CD4-positive, alpha-beta memory T cell (primary cell): ENCODE measurements around the gene TMEM239. TPM values are rescaled to one million over a fixed set of nuclear protein-coding genes. Genes with fewer than 3 reads are reported as not detected.

Experiments
- CTCF ChIA-PET: fragments of 350-600 bp; sonication (Branson Sonifier 250); formaldehyde crosslinking; loops from one replicate; lab custom pipeline; 2021; ENCODE audit warnings: inconsistent platforms; ENCODE audit not compliant: partially characterized antibody; lab: Charles Lee
- POLR2A ChIA-PET: fragments of 350-600 bp; sonication (Branson Sonifier 250); formaldehyde crosslinking; loops from one replicate; lab custom pipeline; 2021; ENCODE audit not compliant: partially characterized antibody; lab: Charles Lee
- DNase-seq, 5 donors: peaks; one replicate each; pipeline versions ENCODE4 v3.0.0 to v3.0.0-alpha.2; 2020 to 2022; ENCODE audit warnings: mixed read lengths in 1 of 5
- H3K27ac ChIP-seq: one replicate; pipeline ENCODE4 v1.7.0; 2013; ENCODE audit warnings: low read depth, low read length
- H3K27me3 ChIP-seq: 2 replicates; pipeline ENCODE4 v1.7.0; 2013; ENCODE audit warnings: mild to moderate bottlenecking, low read length, moderate library complexity; ENCODE audit not compliant: insufficient read depth
- H3K36me3 ChIP-seq: 2 replicates; pipeline ENCODE4 v1.7.0; 2013; ENCODE audit warnings: mild to moderate bottlenecking, low read length, moderate library complexity; ENCODE audit not compliant: insufficient read depth
- H3K4me1 ChIP-seq: 2 replicates; pipeline ENCODE4 v1.7.0; 2013; ENCODE audit warnings: mild to moderate bottlenecking, low read length, moderate library complexity; ENCODE audit not compliant: insufficient read depth
- H3K4me3 ChIP-seq, 2 donors: one replicate each; pipeline ENCODE4 v1.7.0; 2013; ENCODE audit warnings: low read length in 2 of 2, mild to moderate bottlenecking in 1 of 2
- H3K9me3 ChIP-seq, 2 donors: one replicate each; pipeline ENCODE4 v1.7.0; 2013; ENCODE audit warnings: low read length in 2 of 2, control low read depth in 1 of 2; ENCODE audit not compliant: control insufficient read depth in 1 of 2
- H3K27ac Mint-ChIP-seq, 7 donors: one replicate each; pipeline ENCODE4 v1.8.0; 2020 to 2021; ENCODE audit warnings: mixed read lengths in 7 of 7, mild to moderate bottlenecking in 6 of 7, inconsistent platforms in 3 of 7, moderate library complexity in 3 of 7
- H3K27me3 Mint-ChIP-seq, 2 donors: one replicate each; pipeline ENCODE4 v1.8.0; 2020 to 2021; ENCODE audit warnings: mixed read lengths in 2 of 2
- H3K36me3 Mint-ChIP-seq, 2 donors: one replicate each; pipeline ENCODE4 v1.8.0; 2020 to 2021; ENCODE audit warnings: mixed read lengths in 2 of 2, inconsistent platforms in 1 of 2, mild to moderate bottlenecking in 1 of 2
- H3K4me1 Mint-ChIP-seq, 4 donors: one replicate each; pipeline ENCODE4 v1.8.0; 2020 to 2021; ENCODE audit warnings: mixed read lengths in 4 of 4, mild to moderate bottlenecking in 1 of 4
- H3K4me3 Mint-ChIP-seq, 8 donors: one replicate each; pipeline ENCODE4 v1.8.0; 2020 to 2021; ENCODE audit warnings: mixed read lengths in 8 of 8, mild to moderate bottlenecking in 7 of 8, moderate library complexity in 6 of 8, inconsistent platforms in 3 of 8
- H3K9me3 Mint-ChIP-seq, 8 donors: one replicate each; pipeline ENCODE4 v1.8.0; 2020 to 2021; ENCODE audit warnings: mixed read lengths in 8 of 8, mild to moderate bottlenecking in 5 of 8, inconsistent platforms in 3 of 8, moderate library complexity in 1 of 8
- intact Hi-C: fragments of 100-400 bp; cut with micrococcal nuclease; formaldehyde crosslinking; loops from one replicate; pipeline ENCODE4 v1.15.1; 2023
- polyA plus RNA-seq, 2 donors: library from polyadenylated mRNA; unstranded; fragments of 300-500 nt; fragmentation: Illumina TruSeq; gene quantifications; one replicate each; pipeline ENCODE4 v1.2.3, GENCODE V29; 2021
- total RNA-seq, 2 experiments: library from RNA; stranded (reverse); gene quantifications; one replicate each; pipeline ENCODE4 v1.2.3, GENCODE V29; 2021

The TMEM239 gene
- total and polyA plus RNA-seq, 4 experiments from 2014 or later = not detected

- H3K4me1 Mint-ChIP-seq = peaks cover 13 to 42% (median 14%) of the 10 kb centered on the region in 4 donors
- Histone ChIP-seq H3K36me3 (peaks cover 23% of the 10 kb centered on the region), H3K27me3 (no peaks in the 10 kb centered on the region), H3K4me1 (peaks cover 8% of the 10 kb centered on the region), H3K4me3 (no peak overlapping the region), H3K9me3 (no peaks in the 10 kb centered on the region), H3K27ac (no peak overlapping the region)
- CTCF ChIA-PET = interaction anchor here (1.2 kb wide), 1 partner anchor 193 kb away, joined by 3 read pairs; no protein-coding TSS in a partner anchor
- no peak overlapping the region for H3K4me3 Mint-ChIP-seq
- no peaks in the 10 kb centered on the region for H3K27me3 Mint-ChIP-seq
- peaks cover 4 to 28% of the 10 kb centered on the region in 2 donors for H3K36me3 Mint-ChIP-seq
- no peak for DNase-seq
- POLR2A ChIA-PET = no interaction called here
- H3K9me3 Mint-ChIP-seq = no peaks in the 10 kb centered on the region
- intact Hi-C loops = no loop called here
- H3K27ac Mint-ChIP-seq = peak overlapping the region in 5 of 7 donors; percentile 27 to 93 (median 66)
These were observed 51.1 kb downstream of the TMEM239 start for GRCh38 chr20:2867081-2867864.

Other genes starting within 250 kb of the TMEM239 start
- 100 to 1,000 TPM; 258 to 270 TPM for gene NOP56, start 163.7 kb upstream of the TMEM239 start, total RNA-seq
- gene NOP56, start 163.7 kb upstream of the TMEM239 start, polyA plus RNA-seq = 100 to 1,000 TPM in 1 of 2 donors, 10 to 100 TPM in 1; 83.4 to 136 TPM
- gene IDH3B, start 152.1 kb upstream of the TMEM239 start, total RNA-seq = 10 to 100 TPM; 93.3 to 96.5 TPM
- gene IDH3B, start 152.1 kb upstream of the TMEM239 start, polyA plus RNA-seq = 100 to 1,000 TPM in 1 of 2 donors, 10 to 100 TPM in 1; 88.1 to 132 TPM
- gene EBF4, start 123.6 kb upstream of the TMEM239 start, total RNA-seq = 1 to 10 TPM; 2.8 to 3.1 TPM
- under 1 TPM in 1 of 2 donors, not detected in 1; 0.65 TPM for gene EBF4, start 123.6 kb upstream of the TMEM239 start, polyA plus RNA-seq
- not detected for gene CPXM1, start 15.7 kb upstream of the TMEM239 start, total RNA-seq
- gene CPXM1, start 15.7 kb upstream of the TMEM239 start, polyA plus RNA-seq = not detected
- not detected for gene C20orf141, start 1.4 kb upstream of the TMEM239 start, total RNA-seq
- gene C20orf141, start 1.4 kb upstream of the TMEM239 start, polyA plus RNA-seq = not detected
- gene PCED1A, start 24.3 kb downstream of the TMEM239 start, total RNA-seq = 10 to 100 TPM; 82.8 to 83.1 TPM
- 10 to 100 TPM; 17.9 to 18.1 TPM for gene PCED1A, start 24.3 kb downstream of the TMEM239 start, polyA plus RNA-seq
- 10 to 100 TPM; 57.2 to 61.1 TPM for gene VPS16, start 24.4 kb downstream of the TMEM239 start, total RNA-seq
- gene VPS16, start 24.4 kb downstream of the TMEM239 start, polyA plus RNA-seq = 10 to 100 TPM; 38.3 to 44.6 TPM
- gene PTPRA, start 57.1 kb downstream of the TMEM239 start, total RNA-seq = 10 to 100 TPM; 86.6 to 87.8 TPM
- gene PTPRA, start 57.1 kb downstream of the TMEM239 start, polyA plus RNA-seq = 10 to 100 TPM; 24.8 to 42.7 TPM
- 1 to 10 TPM; 1.2 to 1.9 TPM for gene GNRH2, start 227.3 kb downstream of the TMEM239 start, total RNA-seq
- not detected for gene GNRH2, start 227.3 kb downstream of the TMEM239 start, polyA plus RNA-seq
- gene MRPS26, start 229.7 kb downstream of the TMEM239 start, total RNA-seq = 10 to 100 TPM; 31.6 to 32.2 TPM
- 10 to 100 TPM; 64.0 to 66.4 TPM for gene MRPS26, start 229.7 kb downstream of the TMEM239 start, polyA plus RNA-seq